Astrocyte (in vitro differentiated cells and primary cell): ENCODE measurements around the gene ADORA1. TPM values are rescaled to one million over a fixed set of nuclear protein-coding genes. Genes with fewer than 3 reads are reported as not detected.

ENCODE experiments used
- DNase-seq: peaks from one replicate; pipeline ENCODE4 v3.0.0-alpha.2; 2010; ENCODE audit warnings: low read depth
- FAIRE-seq: peaks from 2 replicates; lab custom pipeline; 2011; peaks lifted over from hg19 to GRCh38; lab: Jason Lieb, UNC
- H2AFZ ChIP-seq: 2 replicates; pipeline ENCODE4 v1.6.0; 2012; ENCODE audit warnings: low read depth, low read length, inconsistent platforms
- H3K27ac ChIP-seq: 2 replicates; pipeline ENCODE4 v1.5.1; 2011; ENCODE audit warnings: low read depth, low read length, inconsistent platforms
- H3K27me3 ChIP-seq: 2 replicates; pipeline ENCODE4 v1.6.0; 2011; ENCODE audit warnings: low read length, inconsistent platforms; ENCODE audit not compliant: insufficient read depth
- H3K36me3 ChIP-seq: 2 replicates; pipeline ENCODE4 v1.5.1; 2011; ENCODE audit warnings: low read length, inconsistent platforms; ENCODE audit not compliant: insufficient read depth
- H3K4me1 ChIP-seq: 2 replicates; pipeline ENCODE4 v1.5.1; 2011; ENCODE audit warnings: low read length, inconsistent platforms; ENCODE audit not compliant: insufficient read depth
- H3K4me2 ChIP-seq: 2 replicates; pipeline ENCODE4 v1.6.0; 2012; ENCODE audit warnings: low read length, inconsistent platforms
- H3K4me3 ChIP-seq: 2 replicates; pipeline ENCODE4 v1.5.1; 2011; ENCODE audit warnings: low read depth, mild to moderate bottlenecking, low read length, inconsistent platforms; ENCODE audit not compliant: insufficient read depth
- H3K79me2 ChIP-seq: 2 replicates; pipeline ENCODE4 v1.6.0; 2012; ENCODE audit warnings: mild to moderate bottlenecking, low read length, inconsistent platforms; ENCODE audit not compliant: insufficient read depth
- H3K9ac ChIP-seq: 2 replicates; pipeline ENCODE4 v1.6.0; 2012; ENCODE audit warnings: mild to moderate bottlenecking, low read length, inconsistent platforms
- H3K9me3 ChIP-seq: 2 replicates; pipeline ENCODE4 v1.5.1; 2012; ENCODE audit warnings: low read depth, mild to moderate bottlenecking, low read length, inconsistent platforms; ENCODE audit not compliant: insufficient read depth
- H4K20me1 ChIP-seq: 2 replicates; pipeline ENCODE4 v1.6.0; 2012; ENCODE audit warnings: low read length, inconsistent platforms; ENCODE audit not compliant: insufficient read depth
- H3K27ac Mint-ChIP-seq: one replicate; pipeline ENCODE4 v1.8.0; 2021; ENCODE audit warnings: mild to moderate bottlenecking, mixed read lengths; ENCODE audit not compliant: unreplicated experiment
- H3K27me3 Mint-ChIP-seq: one replicate; pipeline ENCODE4 v1.8.0; 2021; ENCODE audit warnings: low read depth, mixed read lengths; ENCODE audit not compliant: unreplicated experiment
- H3K36me3 Mint-ChIP-seq: one replicate; pipeline ENCODE4 v1.8.0; 2021; ENCODE audit warnings: low read depth, mixed read lengths; ENCODE audit not compliant: unreplicated experiment
- H3K4me1 Mint-ChIP-seq: one replicate; pipeline ENCODE4 v1.8.0; 2021; ENCODE audit warnings: low read depth, mixed read lengths; ENCODE audit not compliant: unreplicated experiment
- H3K4me3 Mint-ChIP-seq: one replicate; pipeline ENCODE4 v1.8.0; 2021; ENCODE audit warnings: mild to moderate bottlenecking, moderate library complexity, mixed read lengths; ENCODE audit not compliant: unreplicated experiment
- H3K9me3 Mint-ChIP-seq: one replicate; pipeline ENCODE4 v1.8.0; 2021; ENCODE audit warnings: mild to moderate bottlenecking, mixed read lengths; ENCODE audit not compliant: unreplicated experiment
- CTCF ChIP-seq: IDR thresholded peaks from 2 replicates; pipeline ENCODE4 v1.5.1; 2011; ENCODE audit warnings: low read depth, mild to moderate bottlenecking, inconsistent platforms, low read length, moderate library complexity; ENCODE audit not compliant: insufficient read depth
- EZH2 ChIP-seq: IDR thresholded peaks from 2 replicates; pipeline ENCODE4 v1.6.1; 2012; ENCODE audit warnings: mild to moderate bottlenecking, low read length, inconsistent platforms; ENCODE audit not compliant: insufficient read depth
- total RNA-seq: library from RNA; stranded (reverse); gene quantifications from 2 replicates; pipeline ENCODE4 v1.2.1, GENCODE V29; 2021

Gene ADORA1
- total RNA-seq, 1 donor from 2014 or later: 5.7 TPM

- no peaks in the 10 kb centered on the region for H3K36me3 ChIP-seq
- H3K4me2 ChIP-seq: no peak overlapping the region
- H3K4me1 Mint-ChIP-seq: peaks cover 11% of the 10 kb centered on the region
- H3K27me3 Mint-ChIP-seq: peaks cover 8% of the 10 kb centered on the region
- no peaks in the 10 kb centered on the region for H3K9me3 ChIP-seq
- no peak overlapping the region for H3K27ac Mint-ChIP-seq
- no peak overlapping the region for H3K9ac ChIP-seq
- H3K4me1 ChIP-seq: no peaks in the 10 kb centered on the region
- no peak overlapping the region for H2AFZ ChIP-seq
- H3K4me3 Mint-ChIP-seq: no peak overlapping the region
- no peak for TF ChIP-seq EZH2
- no peak for TF ChIP-seq CTCF
- FAIRE-seq: no peak
- H3K79me2 ChIP-seq: no peaks in the 10 kb centered on the region
- peaks cover 2% of the 10 kb centered on the region for H3K9me3 Mint-ChIP-seq
- peaks cover 4% of the 10 kb centered on the region for H3K36me3 Mint-ChIP-seq
- H4K20me1 ChIP-seq: no peaks in the 10 kb centered on the region
- no peaks in the 10 kb centered on the region for H3K27me3 ChIP-seq
- H3K4me3 ChIP-seq: no peak overlapping the region
- no peak for DNase-seq
- no peak overlapping the region for H3K27ac ChIP-seq
These were observed 9.0 kb downstream of the ADORA1 start for GRCh38 chr1:203136409-203137042.

GRCh38 chr1:203137324-203137723, 9.8 kb downstream of the ADORA1 start:
- Histone ChIP-seq H2AFZ (no peak overlapping the region), H3K4me1 (no peaks in the 10 kb centered on the region), H3K27me3 (no peaks in the 10 kb centered on the region), H4K20me1 (no peaks in the 10 kb centered on the region), H3K36me3 (no peaks in the 10 kb centered on the region), H3K27ac (no peak overlapping the region), H3K4me2 (no peak overlapping the region), H3K79me2 (no peaks in the 10 kb centered on the region), H3K9ac (no peak overlapping the region), H3K4me3 (no peak overlapping the region), H3K9me3 (no peaks in the 10 kb centered on the region)
- TF ChIP-seq EZH2 (no peak), CTCF (no peak)
- Mint-ChIP-seq H3K9me3 (peaks cover 2% of the 10 kb centered on the region), H3K36me3 (peaks cover 4% of the 10 kb centered on the region), H3K27ac (no peak overlapping the region), H3K27me3 (peaks cover 6% of the 10 kb centered on the region), H3K4me1 (peaks cover 11% of the 10 kb centered on the region), H3K4me3 (no peak overlapping the region)
- FAIRE-seq (no peak), DNase-seq (no peak)

- no peaks in the 10 kb centered on the region for H3K36me3 ChIP-seq
- Mint-ChIP-seq H3K27ac (no peak overlapping the region), H3K36me3 (peaks cover 6% of the 10 kb centered on the region), H3K4me3 (no peak overlapping the region), H3K27me3 (peaks cover 6% of the 10 kb centered on the region), H3K4me1 (peaks cover 11% of the 10 kb centered on the region), H3K9me3 (peaks cover 2% of the 10 kb centered on the region)
- no peak for TF ChIP-seq EZH2
- no peak for TF ChIP-seq CTCF
- no peak overlapping the region for H3K9ac ChIP-seq
- no peaks in the 10 kb centered on the region for H3K27me3 ChIP-seq
- H4K20me1 ChIP-seq: no peaks in the 10 kb centered on the region
- no peaks in the 10 kb centered on the region for H3K79me2 ChIP-seq
- H3K4me3 ChIP-seq: no peak overlapping the region
- H3K4me1 ChIP-seq: no peaks in the 10 kb centered on the region
- no peak for FAIRE-seq
- no peak overlapping the region for H2AFZ ChIP-seq
- no peak overlapping the region for H3K4me2 ChIP-seq
- DNase-seq: no peak
- no peak overlapping the region for H3K27ac ChIP-seq
- H3K9me3 ChIP-seq: no peaks in the 10 kb centered on the region
These were observed 10.5 kb downstream of the ADORA1 start for GRCh38 chr1:203138066-203138465.
